ENCODE measurements around the gene GUCY1A1.

Gene GUCY1A1

DNA sequence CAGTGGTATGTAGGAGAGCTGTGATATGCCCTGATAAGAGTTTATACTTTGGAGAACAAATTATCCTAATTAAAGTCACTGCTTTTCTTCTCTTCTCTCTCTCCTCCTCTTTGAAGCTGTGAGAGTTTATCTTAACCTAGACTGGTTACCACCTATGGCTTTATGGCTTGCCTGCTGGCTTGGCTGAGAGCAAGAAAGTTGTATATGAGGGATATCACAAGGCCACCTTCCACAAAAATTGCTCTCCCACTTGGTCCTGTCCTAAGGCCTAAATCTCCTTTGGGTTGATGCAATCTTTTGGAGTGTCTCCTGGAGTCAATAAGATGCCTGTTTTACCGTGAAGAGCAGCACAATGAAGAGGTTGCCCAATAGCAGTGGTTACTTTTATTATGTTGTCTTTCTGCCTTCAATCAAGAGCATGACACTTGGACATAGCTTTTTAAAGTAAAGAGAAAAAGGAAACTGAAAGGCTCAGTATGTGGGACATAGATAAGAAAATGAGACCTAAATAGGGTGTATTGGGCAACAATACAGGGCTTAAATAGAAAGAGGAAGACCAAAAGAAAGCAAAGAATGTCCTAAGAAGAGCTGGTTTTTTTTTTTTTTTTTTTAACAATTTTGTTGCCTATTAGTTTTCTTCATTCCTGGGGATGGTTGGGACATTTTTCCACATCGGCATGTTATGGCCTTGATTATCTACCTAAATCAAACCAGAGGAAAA, 9.2 kb downstream of the GUCY1A1 start:
- Histone ChIP-seq H3K4me3 (ENCODE audit: insufficient read depth, low read depth, low read length, poor library complexity, severe bottlenecking) (no peak overlapping the region), H3K36me3 (ENCODE audit: control insufficient read depth, insufficient read depth, low read length) (no peaks in the 10 kb centered on the region), H3K9me3 (ENCODE audit: control insufficient read depth, low read length) (no peaks in the 10 kb centered on the region), H3K4me1 (ENCODE audit: control insufficient read depth, insufficient read depth, low read length, poor library complexity, severe bottlenecking) (no peaks in the 10 kb centered on the region), H3K27me3 (replicated peaks; ENCODE audit: control insufficient read depth, insufficient read depth, low read length, poor library complexity, severe bottlenecking) (no peaks in the 10 kb centered on the region), H3K27ac (ENCODE audit: insufficient read depth, low read length, poor library complexity, severe bottlenecking) (no peak overlapping the region)
- DNase-seq, result no peak

DNA sequence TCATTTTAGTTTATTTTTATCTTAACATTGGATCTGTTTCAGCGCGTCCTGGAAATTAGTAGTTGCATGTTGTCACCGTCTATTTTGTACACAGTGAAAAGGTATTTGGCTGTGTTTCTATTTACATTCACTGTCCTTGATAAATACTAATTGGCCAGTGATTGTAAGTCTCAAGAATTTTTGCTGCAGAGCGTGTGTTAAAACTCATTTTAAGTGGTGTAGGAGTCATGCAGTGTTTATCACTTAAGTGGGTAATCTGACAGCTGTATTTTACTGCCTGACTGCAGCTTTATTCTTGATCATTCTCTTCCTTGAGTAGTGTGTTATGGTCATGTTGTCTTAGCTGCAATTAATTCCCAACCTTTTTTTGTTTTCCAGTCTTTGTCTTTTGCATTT, 9.8 kb downstream of the GUCY1A1 start:
- H3K4me3 ChIP-seq (ENCODE audit: insufficient read depth, low read depth, low read length, poor library complexity, severe bottlenecking), result no peak overlapping the region
- H3K27me3 ChIP-seq (replicated peaks; ENCODE audit: control insufficient read depth, insufficient read depth, low read length, poor library complexity, severe bottlenecking), result no peaks in the 10 kb centered on the region
- no peak for DNase-seq
- no peaks in the 10 kb centered on the region for H3K4me1 ChIP-seq (ENCODE audit: control insufficient read depth, insufficient read depth, low read length, poor library complexity, severe bottlenecking)
- H3K9me3 ChIP-seq (ENCODE audit: control insufficient read depth, low read length), result no peaks in the 10 kb centered on the region
- H3K27ac ChIP-seq (ENCODE audit: insufficient read depth, low read length, poor library complexity, severe bottlenecking), result no peak overlapping the region
- no peaks in the 10 kb centered on the region for H3K36me3 ChIP-seq (ENCODE audit: control insufficient read depth, insufficient read depth, low read length)

DNA sequence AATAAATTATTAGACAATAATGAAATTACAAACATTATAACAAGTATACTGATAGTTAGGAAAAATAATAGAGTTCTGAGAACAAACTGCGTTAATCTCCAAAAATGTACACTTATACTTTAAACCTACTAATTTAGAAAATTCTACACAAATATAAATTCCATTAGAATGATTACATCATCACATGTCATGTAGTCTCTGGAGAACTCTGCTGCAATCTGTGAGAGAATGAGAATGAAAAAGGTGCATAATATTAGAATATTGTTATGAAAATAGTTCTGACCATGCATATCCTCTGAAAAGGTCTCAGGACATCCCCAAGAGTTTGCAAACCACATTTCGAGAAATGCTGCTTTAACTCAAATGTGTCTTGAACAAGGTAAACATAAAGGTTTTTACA, 11.4 kb downstream of the GUCY1A1 start:
- H3K4me3 ChIP-seq (ENCODE audit: insufficient read depth, low read depth, low read length, poor library complexity, severe bottlenecking), result no peak overlapping the region
- no peak for DNase-seq
- no peak overlapping the region for H3K27ac ChIP-seq (ENCODE audit: insufficient read depth, low read length, poor library complexity, severe bottlenecking)
- no peaks in the 10 kb centered on the region for H3K36me3 ChIP-seq (ENCODE audit: control insufficient read depth, insufficient read depth, low read length)
- no peaks in the 10 kb centered on the region for H3K9me3 ChIP-seq (ENCODE audit: control insufficient read depth, low read length)
- no peaks in the 10 kb centered on the region for H3K27me3 ChIP-seq (replicated peaks; ENCODE audit: control insufficient read depth, insufficient read depth, low read length, poor library complexity, severe bottlenecking)
- H3K4me1 ChIP-seq (ENCODE audit: control insufficient read depth, insufficient read depth, low read length, poor library complexity, severe bottlenecking), result no peaks in the 10 kb centered on the region

DNA sequence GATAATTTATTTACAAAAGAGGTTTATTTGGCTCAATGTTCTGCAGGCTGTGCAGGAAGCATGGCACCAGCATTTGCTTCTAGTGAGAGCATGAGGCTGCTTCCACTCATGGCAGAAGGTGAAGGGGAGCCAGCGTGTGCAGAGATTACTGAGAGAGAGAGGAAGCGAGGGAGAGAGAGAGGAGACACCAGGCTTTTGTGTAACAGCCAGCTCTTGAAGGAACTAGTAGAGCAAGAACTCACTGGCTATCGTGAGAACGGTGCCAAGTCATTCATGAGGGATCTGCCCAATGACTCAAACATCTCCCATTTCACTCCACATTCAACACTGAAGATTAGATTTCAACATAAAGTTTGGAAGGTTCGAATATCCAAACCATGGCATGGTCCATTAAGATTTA, 12.7 kb downstream of the GUCY1A1 start:
- Histone ChIP-seq H3K9me3 (ENCODE audit: control insufficient read depth, low read length) (no peaks in the 10 kb centered on the region), H3K4me3 (ENCODE audit: insufficient read depth, low read depth, low read length, poor library complexity, severe bottlenecking) (no peak overlapping the region), H3K27me3 (replicated peaks; ENCODE audit: control insufficient read depth, insufficient read depth, low read length, poor library complexity, severe bottlenecking) (no peaks in the 10 kb centered on the region), H3K4me1 (ENCODE audit: control insufficient read depth, insufficient read depth, low read length, poor library complexity, severe bottlenecking) (no peaks in the 10 kb centered on the region), H3K27ac (ENCODE audit: insufficient read depth, low read length, poor library complexity, severe bottlenecking) (no peak overlapping the region), H3K36me3 (ENCODE audit: control insufficient read depth, insufficient read depth, low read length) (no peaks in the 10 kb centered on the region)
- no peak for DNase-seq

DNA sequence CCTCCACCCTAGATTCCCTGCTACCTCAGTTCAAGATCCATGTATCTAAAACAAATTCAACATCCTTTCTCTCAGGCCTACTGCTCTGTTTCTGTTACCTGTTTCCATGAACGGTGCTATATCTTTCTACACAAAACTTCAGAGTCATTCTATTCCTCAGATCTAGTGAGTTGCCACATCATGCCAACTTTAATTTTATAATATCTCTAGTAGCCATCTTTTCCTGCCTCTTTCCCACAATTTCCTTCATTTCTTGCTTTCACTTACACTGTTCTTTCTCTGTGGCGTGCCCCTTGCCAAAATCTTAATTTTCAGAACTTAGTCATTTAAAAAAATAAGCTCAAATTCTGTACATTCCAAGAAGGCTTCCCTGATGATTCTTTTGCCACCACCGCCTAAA, 15.2 kb downstream of the GUCY1A1 start:
- Histone ChIP-seq H3K4me3 (ENCODE audit: insufficient read depth, low read depth, low read length, poor library complexity, severe bottlenecking) (no peak overlapping the region), H3K36me3 (ENCODE audit: control insufficient read depth, insufficient read depth, low read length) (no peaks in the 10 kb centered on the region), H3K9me3 (ENCODE audit: control insufficient read depth, low read length) (no peaks in the 10 kb centered on the region), H3K4me1 (ENCODE audit: control insufficient read depth, insufficient read depth, low read length, poor library complexity, severe bottlenecking) (no peaks in the 10 kb centered on the region), H3K27me3 (replicated peaks; ENCODE audit: control insufficient read depth, insufficient read depth, low read length, poor library complexity, severe bottlenecking) (no peaks in the 10 kb centered on the region), H3K27ac (ENCODE audit: insufficient read depth, low read length, poor library complexity, severe bottlenecking) (no peak overlapping the region)
- DNase-seq, result no peak

DNA sequence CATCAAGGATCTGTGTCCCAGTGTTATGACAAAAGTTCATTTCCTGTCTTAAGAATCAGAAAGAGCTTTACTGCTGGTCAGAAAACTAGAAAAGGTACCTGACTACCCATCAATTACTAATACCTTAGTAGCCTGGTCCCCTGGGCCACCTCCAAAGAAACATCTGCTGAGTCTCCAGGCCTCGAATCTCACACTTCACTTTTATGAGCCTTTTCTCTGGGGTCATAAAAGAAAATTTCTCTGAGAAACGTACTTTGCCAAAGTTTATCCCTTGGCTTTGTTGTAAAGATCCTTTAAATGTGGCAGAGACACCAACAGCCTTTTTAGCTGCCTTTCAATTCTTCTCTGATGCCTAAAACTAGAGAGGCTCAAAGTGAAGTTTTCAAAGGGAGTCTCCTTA, 17.8 kb downstream of the GUCY1A1 start:
- no peak overlapping the region for H3K27ac ChIP-seq (ENCODE audit: insufficient read depth, low read length, poor library complexity, severe bottlenecking)
- H3K36me3 ChIP-seq (ENCODE audit: control insufficient read depth, insufficient read depth, low read length), result no peaks in the 10 kb centered on the region
- H3K4me1 ChIP-seq (ENCODE audit: control insufficient read depth, insufficient read depth, low read length, poor library complexity, severe bottlenecking), result no peaks in the 10 kb centered on the region
- no peak for DNase-seq
- H3K27me3 ChIP-seq (replicated peaks; ENCODE audit: control insufficient read depth, insufficient read depth, low read length, poor library complexity, severe bottlenecking), result no peaks in the 10 kb centered on the region
- H3K4me3 ChIP-seq (ENCODE audit: insufficient read depth, low read depth, low read length, poor library complexity, severe bottlenecking), result no peak overlapping the region
- no peaks in the 10 kb centered on the region for H3K9me3 ChIP-seq (ENCODE audit: control insufficient read depth, low read length)

DNA sequence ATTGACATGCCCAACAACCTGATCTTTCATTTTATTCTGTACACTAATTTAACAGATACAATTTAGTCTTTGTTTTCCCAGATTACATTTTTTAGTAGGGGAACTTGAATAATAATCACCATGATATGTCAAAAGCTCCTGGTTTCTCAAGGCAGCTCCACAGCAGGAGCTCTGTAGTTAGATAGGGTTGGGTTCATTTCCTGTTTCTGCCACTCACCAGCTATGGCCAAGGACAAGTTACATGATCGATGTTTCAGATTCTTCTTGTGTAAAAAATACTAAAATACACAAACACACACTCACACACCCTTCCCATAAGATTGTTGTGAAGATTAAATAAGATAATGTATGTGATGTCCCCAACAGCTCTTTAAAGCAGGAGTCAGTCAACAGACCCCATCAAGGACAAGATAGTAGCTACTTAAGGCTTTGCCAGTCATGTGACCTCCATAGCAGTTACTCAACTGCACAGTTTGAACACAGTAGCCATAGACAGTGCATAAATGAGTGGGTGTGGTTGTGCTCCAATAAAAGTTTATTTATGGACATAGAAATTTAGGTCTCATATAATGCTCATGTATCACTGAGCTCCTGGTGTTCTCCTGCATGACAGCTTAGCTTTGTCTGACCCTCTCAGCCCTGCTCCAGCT, 18.4 kb downstream of the GUCY1A1 start:
- H3K9me3 ChIP-seq (ENCODE audit: control insufficient read depth, low read length), result no peaks in the 10 kb centered on the region
- H3K4me1 ChIP-seq (ENCODE audit: control insufficient read depth, insufficient read depth, low read length, poor library complexity, severe bottlenecking), result no peaks in the 10 kb centered on the region
- no peak overlapping the region for H3K4me3 ChIP-seq (ENCODE audit: insufficient read depth, low read depth, low read length, poor library complexity, severe bottlenecking)
- DNase-seq, result no peak
- no peaks in the 10 kb centered on the region for H3K36me3 ChIP-seq (ENCODE audit: control insufficient read depth, insufficient read depth, low read length)
- H3K27me3 ChIP-seq (replicated peaks; ENCODE audit: control insufficient read depth, insufficient read depth, low read length, poor library complexity, severe bottlenecking), result no peaks in the 10 kb centered on the region
- no peak overlapping the region for H3K27ac ChIP-seq (ENCODE audit: insufficient read depth, low read length, poor library complexity, severe bottlenecking)

DNA sequence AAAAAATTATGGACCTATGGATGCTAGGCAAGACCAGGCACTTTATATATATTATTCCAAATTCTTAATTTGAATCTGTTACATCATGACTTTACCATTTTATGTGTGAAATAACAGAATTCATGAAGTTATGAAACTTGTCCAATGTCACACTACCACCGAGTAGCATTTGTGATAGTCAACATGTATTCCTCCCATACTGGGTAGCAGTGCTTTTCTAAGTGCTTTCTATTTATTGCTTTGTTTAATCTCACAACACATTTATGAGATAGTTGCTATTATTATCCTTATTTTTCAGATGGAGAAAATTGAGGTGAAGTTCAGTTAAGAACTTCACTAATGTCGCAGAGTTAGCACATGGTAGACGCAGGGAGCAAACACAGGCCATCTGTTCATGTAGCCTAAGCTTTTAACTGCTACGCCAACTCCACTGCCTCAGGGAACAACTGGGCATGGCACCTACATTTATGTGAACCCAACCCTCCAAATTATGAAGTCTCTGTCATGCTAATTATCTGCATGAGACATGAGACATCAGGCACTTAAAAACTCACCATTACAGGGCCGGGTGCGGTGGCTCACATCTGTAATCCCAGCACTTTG, 20.8 kb downstream of the GUCY1A1 start:
- H3K9me3 ChIP-seq (ENCODE audit: control insufficient read depth, low read length), result no peaks in the 10 kb centered on the region
- no peaks in the 10 kb centered on the region for H3K4me1 ChIP-seq (ENCODE audit: control insufficient read depth, insufficient read depth, low read length, poor library complexity, severe bottlenecking)
- DNase-seq, result no peak
- no peak overlapping the region for H3K27ac ChIP-seq (ENCODE audit: insufficient read depth, low read length, poor library complexity, severe bottlenecking)
- no peaks in the 10 kb centered on the region for H3K27me3 ChIP-seq (replicated peaks; ENCODE audit: control insufficient read depth, insufficient read depth, low read length, poor library complexity, severe bottlenecking)
- no peaks in the 10 kb centered on the region for H3K36me3 ChIP-seq (ENCODE audit: control insufficient read depth, insufficient read depth, low read length)
- H3K4me3 ChIP-seq (ENCODE audit: insufficient read depth, low read depth, low read length, poor library complexity, severe bottlenecking), result no peak overlapping the region

DNA sequence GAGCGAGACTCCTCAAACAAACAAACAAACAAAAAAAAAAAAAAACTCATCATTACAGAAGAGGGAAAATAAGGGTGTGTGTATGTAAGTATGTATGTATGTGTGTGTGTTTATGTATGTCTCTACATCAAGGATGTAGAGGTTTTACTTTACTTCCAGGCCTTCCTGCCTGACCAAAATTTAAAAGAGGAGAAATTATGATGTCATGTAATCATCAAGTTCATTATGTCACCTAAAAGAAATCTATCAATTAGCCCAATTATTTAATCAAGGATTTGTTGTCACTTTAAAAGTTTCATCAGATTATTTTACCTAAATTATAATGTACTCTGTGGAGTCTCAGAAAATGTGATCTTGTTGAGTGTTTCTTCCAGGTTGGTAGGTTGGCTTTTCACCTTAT, 21.6 kb downstream of the GUCY1A1 start:
- DNase-seq, result no peak
- no peaks in the 10 kb centered on the region for H3K36me3 ChIP-seq (ENCODE audit: control insufficient read depth, insufficient read depth, low read length)
- H3K9me3 ChIP-seq (ENCODE audit: control insufficient read depth, low read length), result no peaks in the 10 kb centered on the region
- no peaks in the 10 kb centered on the region for H3K4me1 ChIP-seq (ENCODE audit: control insufficient read depth, insufficient read depth, low read length, poor library complexity, severe bottlenecking)
- no peak overlapping the region for H3K27ac ChIP-seq (ENCODE audit: insufficient read depth, low read length, poor library complexity, severe bottlenecking)
- no peaks in the 10 kb centered on the region for H3K27me3 ChIP-seq (replicated peaks; ENCODE audit: control insufficient read depth, insufficient read depth, low read length, poor library complexity, severe bottlenecking)
- no peak overlapping the region for H3K4me3 ChIP-seq (ENCODE audit: insufficient read depth, low read depth, low read length, poor library complexity, severe bottlenecking)

DNA sequence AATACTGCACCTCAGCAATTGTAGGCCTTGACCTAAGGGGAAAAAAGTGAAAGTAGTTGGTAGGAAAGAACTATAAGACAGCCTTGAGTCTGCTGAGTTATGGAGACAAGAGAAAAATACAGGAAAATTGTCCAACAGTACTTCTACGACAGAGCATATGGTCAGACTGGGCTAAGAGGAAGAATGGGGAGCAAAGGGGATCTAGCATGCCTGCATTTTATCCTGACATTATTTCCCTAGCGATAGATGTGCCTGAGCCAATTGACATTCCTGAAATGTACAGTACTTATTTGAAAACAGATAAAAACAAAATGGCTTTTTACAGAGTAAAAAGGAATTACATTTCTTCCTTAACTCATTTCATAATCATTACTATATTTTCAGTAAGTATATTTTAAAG, 22.2 kb downstream of the GUCY1A1 start:
- DNase-seq, result no peak
- Histone ChIP-seq H3K27ac (ENCODE audit: insufficient read depth, low read length, poor library complexity, severe bottlenecking) (no peak overlapping the region), H3K27me3 (replicated peaks; ENCODE audit: control insufficient read depth, insufficient read depth, low read length, poor library complexity, severe bottlenecking) (no peaks in the 10 kb centered on the region), H3K4me3 (ENCODE audit: insufficient read depth, low read depth, low read length, poor library complexity, severe bottlenecking) (no peak overlapping the region), H3K9me3 (ENCODE audit: control insufficient read depth, low read length) (no peaks in the 10 kb centered on the region), H3K36me3 (ENCODE audit: control insufficient read depth, insufficient read depth, low read length) (no peaks in the 10 kb centered on the region), H3K4me1 (ENCODE audit: control insufficient read depth, insufficient read depth, low read length, poor library complexity, severe bottlenecking) (no peaks in the 10 kb centered on the region)
